ENCODE results near the gene CLTA. TPM values are rescaled to one million over a fixed set of nuclear protein-coding genes. Genes with fewer than 3 reads are reported as not detected.

CLTA gene, protein sequence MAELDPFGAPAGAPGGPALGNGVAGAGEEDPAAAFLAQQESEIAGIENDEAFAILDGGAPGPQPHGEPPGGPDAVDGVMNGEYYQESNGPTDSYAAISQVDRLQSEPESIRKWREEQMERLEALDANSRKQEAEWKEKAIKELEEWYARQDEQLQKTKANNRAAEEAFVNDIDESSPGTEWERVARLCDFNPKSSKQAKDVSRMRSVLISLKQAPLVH
- 100 to 1,000 TPM; 136 to 195 (median 158) TPM for total RNA-seq

DNA sequence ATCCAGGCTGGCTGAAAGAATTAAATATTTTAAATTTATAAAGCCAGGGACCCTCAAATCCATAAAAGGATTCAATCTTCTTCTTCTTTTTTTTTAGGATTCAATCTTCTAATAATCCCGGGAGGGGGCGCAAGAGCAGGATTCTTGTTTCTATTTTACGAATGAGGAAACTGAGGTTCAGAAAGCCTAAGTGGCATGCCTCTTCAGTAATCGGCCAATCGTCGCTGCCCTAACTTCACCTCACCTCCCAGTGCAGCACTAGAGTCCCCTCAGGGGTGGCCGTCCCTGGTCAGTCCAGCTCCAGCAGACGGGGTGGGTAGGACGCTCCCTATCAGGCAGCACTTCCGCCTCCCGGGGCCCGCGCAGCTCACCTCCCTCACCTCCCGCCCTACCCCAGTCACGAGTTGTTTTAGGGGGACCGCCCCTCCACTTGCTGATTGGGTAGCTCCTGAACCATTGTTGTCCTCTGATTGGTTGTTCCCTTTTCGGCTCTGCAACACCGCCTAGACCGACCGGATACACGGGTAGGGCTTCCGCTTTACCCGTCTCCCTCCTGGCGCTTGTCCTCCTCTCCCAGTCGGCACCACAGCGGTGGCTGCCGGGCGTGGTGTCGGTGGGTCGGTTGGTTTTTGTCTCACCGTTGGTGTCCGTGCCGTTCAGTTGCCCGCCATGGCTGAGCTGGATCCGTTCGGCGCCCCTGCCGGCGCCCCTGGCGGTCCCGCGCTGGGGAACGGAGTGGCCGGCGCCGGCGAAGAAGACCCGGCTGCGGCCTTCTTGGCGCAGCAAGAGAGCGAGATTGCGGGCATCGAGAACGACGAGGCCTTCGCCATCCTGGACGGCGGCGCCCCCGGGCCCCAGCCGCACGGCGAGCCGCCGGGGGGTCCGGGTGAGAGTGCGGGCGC, at the start of gene CLTA:
TSS of gene CLTA (plus strand) at position 534 of the 902 bp plus-strand sequence. CDS start at position 670, 136 bp downstream.
- no peaks in the 10 kb centered on the region for H3K36me3 ChIP-seq
- TF ChIP-seq POLR2AphosphoS5 (IDR thresholded peaks at IDR 0.05) (peak; percentile 97), EP300 (IDR thresholded peaks at IDR 0.05) (no peak), POLR2A (IDR thresholded peaks at IDR 0.05) (peak; percentile 85 to 89)
- TF ChIP-seq, protein P1, sequence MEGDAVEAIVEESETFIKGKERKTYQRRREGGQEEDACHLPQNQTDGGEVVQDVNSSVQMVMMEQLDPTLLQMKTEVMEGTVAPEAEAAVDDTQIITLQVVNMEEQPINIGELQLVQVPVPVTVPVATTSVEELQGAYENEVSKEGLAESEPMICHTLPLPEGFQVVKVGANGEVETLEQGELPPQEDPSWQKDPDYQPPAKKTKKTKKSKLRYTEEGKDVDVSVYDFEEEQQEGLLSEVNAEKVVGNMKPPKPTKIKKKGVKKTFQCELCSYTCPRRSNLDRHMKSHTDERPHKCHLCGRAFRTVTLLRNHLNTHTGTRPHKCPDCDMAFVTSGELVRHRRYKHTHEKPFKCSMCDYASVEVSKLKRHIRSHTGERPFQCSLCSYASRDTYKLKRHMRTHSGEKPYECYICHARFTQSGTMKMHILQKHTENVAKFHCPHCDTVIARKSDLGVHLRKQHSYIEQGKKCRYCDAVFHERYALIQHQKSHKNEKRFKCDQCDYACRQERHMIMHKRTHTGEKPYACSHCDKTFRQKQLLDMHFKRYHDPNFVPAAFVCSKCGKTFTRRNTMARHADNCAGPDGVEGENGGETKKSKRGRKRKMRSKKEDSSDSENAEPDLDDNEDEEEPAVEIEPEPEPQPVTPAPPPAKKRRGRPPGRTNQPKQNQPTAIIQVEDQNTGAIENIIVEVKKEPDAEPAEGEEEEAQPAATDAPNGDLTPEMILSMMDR (IDR thresholded peaks at IDR 0.05): peak; percentile 47 to 71 (median 62)
- H3K4me3 ChIP-seq: peak within 1 kb of the TSS; percentile 81 to 83
- no peaks in the 10 kb centered on the region for H3K9me3 ChIP-seq
- WGBS, 2 donors (ENCODE audit: low coverage in 1 of 2): 0 to 1% methylated on average over 4 to 19 of the region's 68 CpGs
- peaks cover 19 to 51% (median 31%) of the 10 kb centered on the region in 3 donors for H3K4me1 ChIP-seq
- H3K27me3 ChIP-seq: no peaks in the 10 kb centered on the region
- H3K27ac ChIP-seq: peak within 1 kb of the TSS; percentile 86 to 95 (median 90)
- ATAC-seq: peak; percentile 100

DNA sequence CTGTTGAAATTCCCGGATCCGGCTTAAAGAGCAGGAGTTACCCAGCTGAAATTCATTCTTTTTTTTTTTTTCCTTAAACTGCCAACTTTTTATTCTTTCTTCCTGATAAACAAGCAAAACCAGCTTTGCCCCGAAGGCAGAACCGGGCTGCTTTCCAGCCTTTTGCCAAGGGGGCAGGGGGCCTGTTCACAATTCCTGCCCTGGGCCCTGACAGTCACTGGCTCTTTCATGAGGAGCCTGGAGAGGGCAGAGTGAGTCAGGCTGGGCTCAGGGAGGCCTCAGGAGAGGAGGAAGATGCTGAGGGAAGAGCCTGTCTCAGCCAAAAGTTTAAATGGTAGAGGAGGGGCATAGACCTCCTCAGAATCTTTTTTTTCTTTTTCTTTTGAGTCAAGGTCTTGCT, 49.4 kb upstream of the CLTA start:
- WGBS, 2 donors (ENCODE audit: low coverage in 1 of 2): 23 to 51% methylated on average over 2 to 4 of the region's 4 CpGs
- Histone ChIP-seq H3K27me3 (no peaks in the 10 kb centered on the region), H3K9me3 (peaks cover 0 to 5% (median 0%) of the 10 kb centered on the region in 3 donors), H3K4me1 (peaks cover 3 to 89% (median 61%) of the 10 kb centered on the region in 3 donors), H3K27ac (peak overlapping the region; percentile 82 to 95 (median 93)), H3K36me3 (peaks cover 0 to 5% of the 10 kb centered on the region in 2 donors), H3K4me3 (no peak overlapping the region)
- no peak for ATAC-seq
- TF ChIP-seq EP300 (IDR thresholded peaks at IDR 0.05): no peak
- TF ChIP-seq, protein P1 (IDR thresholded peaks at IDR 0.05): peak in 3 of 4 experiments; percentile 43 to 70 (median 44)

DNA sequence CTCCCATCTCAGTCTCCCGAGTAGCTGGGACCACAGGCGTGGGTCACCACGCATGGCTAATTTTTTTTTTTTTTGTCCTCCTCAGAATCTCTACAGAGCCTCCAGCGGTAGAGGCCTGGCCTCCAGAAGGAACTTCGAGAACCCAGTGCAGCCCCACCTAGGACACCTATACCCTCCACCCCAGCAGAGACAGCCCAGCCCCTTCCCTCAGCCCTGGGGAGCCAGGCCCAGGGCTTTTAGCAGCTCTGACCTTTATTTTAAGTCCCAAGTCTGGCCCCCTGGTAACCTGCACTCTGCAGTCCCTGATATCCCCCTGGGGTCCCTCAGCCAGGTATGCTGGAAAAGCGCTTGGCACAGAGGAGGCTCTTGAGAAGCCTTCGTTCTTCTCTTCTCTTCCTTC, 49.0 kb upstream of the CLTA start:
- Histone ChIP-seq H3K4me1 (peaks cover 3 to 92% (median 61%) of the 10 kb centered on the region in 3 donors), H3K27ac (peak overlapping the region; percentile 82 to 95 (median 93)), H3K27me3 (no peaks in the 10 kb centered on the region), H3K9me3 (peaks cover 0 to 5% (median 0%) of the 10 kb centered on the region in 3 donors), H3K4me3 (no peak overlapping the region), H3K36me3 (peaks cover 0 to 6% of the 10 kb centered on the region in 2 donors)
- TF ChIP-seq POLR2AphosphoS5 (IDR thresholded peaks at IDR 0.05) (no peak), EP300 (IDR thresholded peaks at IDR 0.05) (no peak), POLR2A (IDR thresholded peaks at IDR 0.05) (no peak)
- TF ChIP-seq, protein P1 (IDR thresholded peaks at IDR 0.05): no peak
- WGBS, 2 donors (ENCODE audit: low coverage in 1 of 2): 72 to 100% methylated on average over 1 to 6 of the region's 7 CpGs
- ATAC-seq: no peak

DNA sequence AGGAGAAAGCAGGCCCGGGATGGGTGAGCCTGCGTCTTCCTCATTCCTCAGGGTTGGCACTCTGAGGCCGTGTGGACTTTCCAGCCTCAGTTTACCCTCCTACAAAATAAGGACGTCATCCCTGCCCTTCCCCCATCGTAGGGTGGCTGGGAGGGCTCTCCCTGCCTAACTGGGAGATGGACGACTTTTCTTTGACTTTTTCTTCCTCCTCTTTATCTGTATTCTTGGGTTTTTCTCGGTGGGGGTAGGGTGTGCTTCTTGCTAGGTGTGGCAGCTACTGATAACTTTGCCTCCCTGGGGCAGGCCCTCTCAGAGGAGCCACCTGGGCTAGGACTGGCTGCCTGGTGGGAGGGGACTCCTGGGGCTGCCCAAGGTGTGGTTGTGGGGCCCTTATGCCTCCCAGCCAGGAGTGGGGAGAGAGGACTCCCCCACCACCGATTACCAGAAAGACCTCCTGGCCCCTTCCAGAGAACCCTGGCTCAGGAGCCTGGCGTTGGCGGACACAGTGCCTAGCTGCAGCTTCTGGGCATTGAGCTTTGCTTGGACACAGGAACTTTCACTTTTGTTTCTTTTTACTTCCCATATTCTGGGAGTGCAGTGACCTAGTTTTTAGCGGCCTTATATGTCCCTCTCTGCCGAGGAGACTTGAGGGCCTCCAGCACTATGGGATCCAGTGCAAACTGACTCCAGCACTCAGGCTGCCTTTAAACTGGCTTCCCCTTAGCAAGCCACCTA, 48.0 kb upstream of the CLTA start:
- H3K9me3 ChIP-seq: peaks cover 0 to 5% (median 0%) of the 10 kb centered on the region in 3 donors
- no peaks in the 10 kb centered on the region for H3K27me3 ChIP-seq
- TF ChIP-seq POLR2AphosphoS5 (IDR thresholded peaks at IDR 0.05): peak; percentile 48
- no peak for TF ChIP-seq EP300 (IDR thresholded peaks at IDR 0.05)
- TF ChIP-seq POLR2A (IDR thresholded peaks at IDR 0.05): no peak
- TF ChIP-seq, protein P1 (IDR thresholded peaks at IDR 0.05): peak in 2 of 4 experiments; percentile 11 to 13
- peak; percentile 63 for ATAC-seq
- peaks cover 3 to 94% (median 64%) of the 10 kb centered on the region in 3 donors for H3K4me1 ChIP-seq
- H3K27ac ChIP-seq: peak overlapping the region; percentile 82 to 95 (median 93)
- WGBS, 2 donors (ENCODE audit: low coverage in 1 of 2): 22 to 32% methylated on average over 3 to 11 of the region's 12 CpGs
- H3K36me3 ChIP-seq: peaks cover 0 to 9% of the 10 kb centered on the region in 2 donors
- H3K4me3 ChIP-seq: peak overlapping the region in 1 of 2 donors; percentile 41

Data from gastroesophageal sphincter (tissue), 4 donors.